ENCODE data around the gene C1QTNF6.

DNA sequence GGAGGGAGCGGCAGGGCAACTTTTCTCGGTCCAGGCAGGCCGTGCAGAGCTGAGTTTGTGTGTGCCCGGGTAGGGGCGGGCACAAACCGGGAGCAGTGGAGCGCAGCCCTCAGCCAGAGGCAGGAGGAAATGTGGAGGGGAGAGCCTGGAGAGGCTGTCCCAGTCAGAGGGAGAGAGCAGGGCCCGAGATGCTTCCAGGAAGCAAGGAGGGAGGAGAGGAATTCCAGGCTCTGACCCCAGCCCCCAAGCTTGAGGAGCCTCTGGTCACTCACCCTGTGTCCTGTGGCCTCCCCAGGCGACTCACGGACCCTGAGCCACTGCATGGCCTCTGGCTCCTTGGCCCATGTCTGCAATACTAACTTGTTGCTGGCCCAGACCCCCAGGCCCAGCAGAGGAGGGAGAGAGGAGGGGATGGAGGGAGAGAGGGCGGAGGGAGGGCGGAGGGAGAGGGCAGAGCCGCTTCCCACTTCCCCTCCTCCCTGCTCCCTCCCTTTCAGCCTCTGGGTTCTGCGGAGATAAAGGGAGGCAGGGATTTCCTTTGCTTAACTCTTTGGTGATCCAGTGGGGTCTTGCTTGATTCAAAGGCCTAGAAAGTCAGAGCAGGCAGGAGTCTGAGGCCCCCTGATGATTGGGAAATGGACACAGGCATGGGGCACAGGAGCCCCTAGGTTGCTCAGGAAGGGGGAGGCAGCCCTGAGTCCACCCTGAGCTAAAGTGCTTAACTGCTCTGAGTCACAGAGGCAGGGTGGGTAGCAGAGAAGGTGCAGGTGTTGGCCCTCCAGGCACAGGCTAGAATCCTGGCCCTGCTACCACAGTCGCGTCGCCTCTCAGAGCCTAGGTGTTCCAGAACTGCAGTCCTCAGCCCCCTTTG is at the start of gene C1QTNF6:
- TF ChIP-seq, protein P1, sequence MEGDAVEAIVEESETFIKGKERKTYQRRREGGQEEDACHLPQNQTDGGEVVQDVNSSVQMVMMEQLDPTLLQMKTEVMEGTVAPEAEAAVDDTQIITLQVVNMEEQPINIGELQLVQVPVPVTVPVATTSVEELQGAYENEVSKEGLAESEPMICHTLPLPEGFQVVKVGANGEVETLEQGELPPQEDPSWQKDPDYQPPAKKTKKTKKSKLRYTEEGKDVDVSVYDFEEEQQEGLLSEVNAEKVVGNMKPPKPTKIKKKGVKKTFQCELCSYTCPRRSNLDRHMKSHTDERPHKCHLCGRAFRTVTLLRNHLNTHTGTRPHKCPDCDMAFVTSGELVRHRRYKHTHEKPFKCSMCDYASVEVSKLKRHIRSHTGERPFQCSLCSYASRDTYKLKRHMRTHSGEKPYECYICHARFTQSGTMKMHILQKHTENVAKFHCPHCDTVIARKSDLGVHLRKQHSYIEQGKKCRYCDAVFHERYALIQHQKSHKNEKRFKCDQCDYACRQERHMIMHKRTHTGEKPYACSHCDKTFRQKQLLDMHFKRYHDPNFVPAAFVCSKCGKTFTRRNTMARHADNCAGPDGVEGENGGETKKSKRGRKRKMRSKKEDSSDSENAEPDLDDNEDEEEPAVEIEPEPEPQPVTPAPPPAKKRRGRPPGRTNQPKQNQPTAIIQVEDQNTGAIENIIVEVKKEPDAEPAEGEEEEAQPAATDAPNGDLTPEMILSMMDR (IDR thresholded peaks at IDR 0.05), result no peak
- no peak for TF ChIP-seq EP300 (IDR thresholded peaks at IDR 0.05)
